ENCODE results near the gene KRT17.
"Not testable (repeated sequence)": the region's sequence is repeated elsewhere in the genome, so short reads cannot be mapped to it uniquely, and the experiment has no call there.

KRT17 gene

DNA sequence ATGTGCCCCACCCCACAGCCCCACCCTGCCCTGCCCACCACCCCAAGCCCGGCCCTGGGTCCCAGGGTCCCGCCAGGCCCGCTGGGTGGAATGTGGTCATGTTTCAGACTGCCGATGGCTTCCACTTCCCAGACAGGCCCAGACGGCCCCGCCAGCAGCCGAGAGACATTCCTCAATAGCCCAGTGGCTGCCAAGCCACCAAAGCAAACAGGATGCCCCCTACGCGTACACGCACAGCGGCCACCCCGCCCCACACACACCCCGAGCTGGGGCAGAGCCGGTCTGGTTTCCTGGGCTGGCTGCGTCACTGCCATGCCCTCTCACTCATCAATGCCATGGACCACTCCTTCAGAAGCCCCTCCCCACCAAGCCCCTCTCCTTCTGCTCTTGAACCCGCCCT, 1.2 kb upstream of the KRT17 start:
- no peak overlapping the region for H3K4me3 ChIP-seq (ENCODE audit: low read length)
- no peak for DNase-seq (ENCODE audit: low read depth)
- TF ChIP-seq, protein P1, sequence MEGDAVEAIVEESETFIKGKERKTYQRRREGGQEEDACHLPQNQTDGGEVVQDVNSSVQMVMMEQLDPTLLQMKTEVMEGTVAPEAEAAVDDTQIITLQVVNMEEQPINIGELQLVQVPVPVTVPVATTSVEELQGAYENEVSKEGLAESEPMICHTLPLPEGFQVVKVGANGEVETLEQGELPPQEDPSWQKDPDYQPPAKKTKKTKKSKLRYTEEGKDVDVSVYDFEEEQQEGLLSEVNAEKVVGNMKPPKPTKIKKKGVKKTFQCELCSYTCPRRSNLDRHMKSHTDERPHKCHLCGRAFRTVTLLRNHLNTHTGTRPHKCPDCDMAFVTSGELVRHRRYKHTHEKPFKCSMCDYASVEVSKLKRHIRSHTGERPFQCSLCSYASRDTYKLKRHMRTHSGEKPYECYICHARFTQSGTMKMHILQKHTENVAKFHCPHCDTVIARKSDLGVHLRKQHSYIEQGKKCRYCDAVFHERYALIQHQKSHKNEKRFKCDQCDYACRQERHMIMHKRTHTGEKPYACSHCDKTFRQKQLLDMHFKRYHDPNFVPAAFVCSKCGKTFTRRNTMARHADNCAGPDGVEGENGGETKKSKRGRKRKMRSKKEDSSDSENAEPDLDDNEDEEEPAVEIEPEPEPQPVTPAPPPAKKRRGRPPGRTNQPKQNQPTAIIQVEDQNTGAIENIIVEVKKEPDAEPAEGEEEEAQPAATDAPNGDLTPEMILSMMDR (conservative IDR thresholded peaks at IDR 0.05; ENCODE audit: low read depth, low read length): no peak

DNA sequence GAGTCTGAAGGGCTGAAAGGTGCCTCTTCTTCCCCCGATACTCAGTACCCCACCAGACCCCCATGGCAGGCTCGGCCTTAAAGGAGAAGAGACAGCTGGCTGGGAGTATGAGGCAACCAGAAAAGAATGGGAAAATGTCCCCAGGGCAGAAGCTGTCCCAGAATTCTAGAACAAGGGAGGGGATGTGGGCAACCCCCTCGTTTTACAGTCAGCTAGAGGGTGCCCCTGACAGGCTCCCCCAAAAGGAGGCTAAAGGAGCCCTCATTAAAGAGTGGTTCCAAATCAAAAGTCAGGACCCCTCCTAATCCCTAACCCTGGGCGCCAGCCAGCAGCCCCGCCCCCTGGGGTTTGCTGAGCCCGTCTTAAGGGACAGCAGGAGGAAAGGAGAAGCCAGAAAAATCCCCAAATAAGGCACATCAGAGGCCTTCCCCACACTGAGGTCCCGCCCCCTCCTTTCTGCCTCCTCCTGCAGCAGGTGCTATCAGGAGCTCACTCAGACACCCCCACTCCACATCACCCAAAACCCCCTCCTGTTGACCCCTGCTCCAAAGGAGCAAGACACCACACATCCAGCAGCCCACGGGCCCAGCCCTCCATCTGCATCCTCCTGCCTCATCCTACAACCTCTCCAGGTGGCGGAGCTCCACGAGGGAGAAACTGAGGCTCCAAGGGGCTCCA, 1.1 kb downstream of the KRT17 start:
- not testable (repeated sequence) for DNase-seq (ENCODE audit: low read depth); H3K4me3 ChIP-seq (ENCODE audit: low read length)

DNA sequence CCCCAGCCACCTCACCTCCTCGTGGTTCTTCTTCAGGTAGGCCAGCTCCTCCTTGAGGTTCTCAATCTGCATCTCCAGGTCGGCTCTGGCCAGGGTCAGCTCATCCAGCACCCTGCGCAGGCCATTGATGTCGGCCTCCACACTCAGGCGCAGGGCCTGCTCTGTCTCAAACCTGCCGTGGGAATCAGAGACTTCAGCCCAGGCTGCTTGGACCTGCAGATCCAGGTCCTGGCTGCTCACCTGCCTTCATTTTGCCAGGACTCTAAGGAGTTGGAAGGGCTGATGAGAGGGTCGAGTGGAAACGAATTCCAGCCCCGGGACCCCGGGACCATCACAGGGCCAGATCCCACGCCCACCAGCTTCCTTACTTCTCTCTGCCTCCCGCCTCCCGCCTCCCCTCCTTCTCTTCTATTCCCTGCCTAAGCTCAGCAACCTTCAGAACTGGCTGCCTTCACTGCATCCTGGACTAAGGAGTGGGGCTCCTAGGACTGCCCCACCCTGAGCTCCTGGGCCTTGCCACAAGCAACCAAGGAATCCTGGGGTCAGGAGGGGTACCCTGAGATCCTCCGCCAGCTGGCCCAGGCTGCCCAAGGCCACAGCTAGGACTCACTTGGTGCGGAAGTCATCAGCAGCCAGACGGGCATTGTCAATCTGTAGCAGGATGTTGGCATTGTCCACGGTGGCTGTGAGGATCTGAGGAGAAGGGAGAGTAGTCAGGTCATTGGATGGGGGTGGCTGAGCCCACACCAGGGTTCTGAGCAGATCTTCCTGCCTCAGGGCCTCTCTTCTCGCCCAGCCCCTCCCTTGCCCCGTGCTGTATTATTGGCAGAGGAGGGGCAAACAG, 1.8 kb downstream of the KRT17 start:
- H3K4me3 ChIP-seq (ENCODE audit: low read length); DNase-seq (ENCODE audit: low read depth): not testable (repeated sequence)

DNA sequence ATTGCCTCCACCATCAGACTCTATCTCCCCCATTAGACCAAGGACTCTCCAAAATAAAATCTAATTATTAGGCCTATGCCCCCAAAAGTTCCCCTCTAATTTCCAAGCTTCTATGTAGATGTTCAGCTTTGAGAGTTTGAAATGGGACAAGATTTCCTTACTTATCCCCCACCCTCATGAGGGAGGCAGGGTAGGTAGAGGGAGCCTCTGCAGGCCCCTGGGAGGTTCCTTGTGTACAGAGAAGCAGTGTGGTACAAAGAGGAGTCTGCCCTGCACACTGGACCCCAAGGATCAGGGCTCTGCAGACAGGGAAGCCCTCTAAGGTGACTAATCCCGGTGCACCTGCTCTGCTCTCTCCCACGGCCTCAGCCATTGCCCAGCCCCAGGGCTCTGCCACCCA, 2.5 kb downstream of the KRT17 start:
- no peak overlapping the region for H3K4me3 ChIP-seq (ENCODE audit: low read length)
- DNase-seq (ENCODE audit: low read depth): no peak
- TF ChIP-seq, protein P1 (conservative IDR thresholded peaks at IDR 0.05; ENCODE audit: low read depth, low read length): no peak

DNA sequence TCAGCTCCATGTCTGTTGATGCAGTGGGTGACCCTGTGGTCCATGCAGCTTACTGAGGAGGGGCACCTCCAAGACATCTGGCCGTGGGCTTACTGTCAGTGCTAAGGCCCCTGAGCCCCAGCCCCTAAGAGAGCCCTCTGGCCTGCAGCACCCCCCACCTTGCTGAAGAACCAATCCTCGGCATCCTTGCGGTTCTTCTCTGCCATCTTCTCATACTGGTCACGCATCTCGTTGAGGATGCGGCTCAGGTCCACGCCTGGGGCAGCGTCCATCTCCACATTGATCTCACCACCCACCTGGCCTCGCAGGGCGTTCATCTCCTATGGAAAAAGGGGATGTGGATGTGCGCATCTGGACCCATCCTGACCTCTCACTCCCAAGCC, 2.9 kb downstream of the KRT17 start:
- DNase-seq (ENCODE audit: low read depth); H3K4me3 ChIP-seq (ENCODE audit: low read length): not testable (repeated sequence)

DNA sequence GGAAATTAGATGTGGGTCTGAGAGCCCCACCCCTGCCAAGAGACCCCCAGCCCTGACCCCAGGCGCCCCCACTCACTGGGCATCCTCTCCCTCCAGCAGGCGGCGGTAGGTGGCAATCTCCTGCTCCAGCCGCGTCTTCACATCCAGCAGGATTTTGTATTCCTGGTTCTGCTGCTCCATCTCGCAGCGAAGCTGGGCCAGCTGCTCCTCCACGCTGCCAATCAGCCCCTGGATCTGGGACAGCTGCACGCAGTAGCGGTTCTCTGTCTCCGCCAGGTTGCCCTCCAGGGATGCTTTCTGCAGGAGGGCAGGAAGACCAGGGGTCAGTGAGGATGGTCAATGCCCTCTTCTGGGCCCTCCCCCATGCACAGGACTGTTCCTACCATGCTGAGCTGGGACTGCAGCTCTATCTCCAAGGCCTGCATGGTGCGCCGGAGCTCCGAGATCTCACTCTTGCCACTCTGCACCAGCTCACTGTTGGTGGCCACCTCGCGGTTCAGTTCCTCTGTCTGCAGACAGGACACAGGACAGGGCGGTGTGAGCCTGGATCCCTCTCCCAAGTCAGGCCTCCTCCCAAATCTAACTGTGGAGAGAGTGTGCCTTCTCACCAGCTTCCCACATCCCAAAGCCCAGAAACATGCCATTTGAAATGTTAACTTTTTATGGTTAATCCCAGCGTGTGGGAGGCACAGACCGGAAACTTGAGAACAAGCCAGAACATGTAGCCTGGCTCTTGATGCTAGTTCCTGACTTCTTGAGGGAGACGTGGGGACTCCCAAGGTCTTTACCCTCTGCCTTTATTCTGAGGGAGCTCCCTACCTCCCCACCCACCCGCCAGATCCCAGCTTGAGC, 3.6 kb downstream of the KRT17 start:
- no peak for DNase-seq (ENCODE audit: low read depth)
- TF ChIP-seq, protein P1 (conservative IDR thresholded peaks at IDR 0.05; ENCODE audit: low read depth, low read length): no peak
- H3K4me3 ChIP-seq (ENCODE audit: low read length): no peak overlapping the region

DNA sequence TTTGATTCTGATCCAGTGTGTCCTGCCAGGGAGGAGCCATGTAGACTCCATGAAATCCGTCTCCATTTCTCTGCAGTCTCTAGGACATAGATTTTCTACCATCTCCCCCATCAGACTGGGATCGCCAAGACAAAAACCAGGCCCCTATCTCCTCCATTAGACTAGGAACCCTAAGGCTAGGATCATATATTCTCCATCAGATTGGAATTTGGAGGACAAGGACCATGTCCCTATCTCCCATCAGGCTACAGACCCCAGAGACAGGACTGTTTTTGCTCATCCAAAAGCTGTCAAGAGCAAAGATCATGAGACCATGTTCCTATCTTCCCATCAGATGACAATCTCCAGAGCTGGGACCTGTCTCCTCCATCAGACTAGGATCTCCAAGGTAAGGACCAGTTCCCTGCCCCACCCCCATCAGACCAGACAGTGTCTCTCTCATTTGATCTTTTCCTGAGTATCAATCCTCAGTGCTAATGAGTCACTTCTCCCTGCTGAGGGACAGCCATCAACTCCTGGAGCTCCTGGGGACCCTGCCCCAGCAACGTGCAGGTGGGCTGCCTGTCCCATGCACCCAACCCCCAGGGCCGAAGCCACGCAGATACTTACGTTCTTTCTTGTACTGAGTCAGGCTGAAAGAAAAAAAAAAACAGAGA, 4.3 kb downstream of the KRT17 start:
- H3K4me3 ChIP-seq (ENCODE audit: low read length); DNase-seq (ENCODE audit: low read depth): not testable (repeated sequence)

DNA sequence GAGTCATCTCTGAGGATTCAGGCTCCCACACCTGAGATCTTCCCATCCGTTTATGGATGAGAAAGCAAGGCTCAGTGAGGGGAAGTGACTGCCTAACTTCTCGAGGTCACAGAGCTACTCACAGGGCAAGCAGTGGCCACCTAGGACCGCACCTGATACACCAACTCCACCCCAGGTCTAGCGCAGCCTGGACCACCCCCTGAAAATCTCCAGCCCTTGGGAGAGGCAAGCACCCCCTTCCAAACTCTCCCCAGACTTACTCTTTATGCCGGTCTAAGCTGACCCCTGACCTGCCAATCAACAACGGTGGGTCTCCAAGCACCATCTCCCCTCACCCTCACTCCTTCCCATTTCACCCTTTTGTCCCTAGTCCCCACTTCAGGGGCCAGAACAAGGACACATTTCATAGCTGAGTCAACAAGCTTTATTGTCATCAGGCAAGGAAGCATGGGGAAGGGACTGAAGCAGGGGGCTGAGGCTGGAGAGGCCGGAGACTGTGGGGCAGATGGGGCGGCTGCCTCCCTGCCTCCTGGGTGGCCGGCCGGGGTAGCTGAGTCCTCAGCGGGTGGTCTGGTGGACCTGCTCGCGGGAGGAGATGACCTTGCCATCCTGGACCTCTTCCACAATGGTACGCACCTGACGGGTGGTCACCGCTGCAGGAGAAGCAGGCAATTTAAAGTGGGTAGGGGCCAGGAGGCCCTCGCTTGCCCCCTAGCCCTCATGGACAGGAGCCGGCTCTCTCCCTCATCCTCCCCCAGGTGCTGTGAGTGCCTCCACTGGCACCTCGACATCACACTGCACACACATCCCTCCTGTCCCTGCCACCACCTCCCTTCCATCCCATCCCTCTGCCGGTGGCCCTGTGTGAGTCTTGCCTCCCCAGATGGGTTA, 5.1 kb downstream of the KRT17 start:
- TF ChIP-seq, protein P1 (conservative IDR thresholded peaks at IDR 0.05; ENCODE audit: low read depth, low read length): no peak
- no peak for DNase-seq (ENCODE audit: low read depth)
- no peak overlapping the region for H3K4me3 ChIP-seq (ENCODE audit: low read length)
